HG02938 (cell line): ENCODE measurements around the gene OGDH.
"Not testable (repeated sequence)": the region's sequence is repeated elsewhere in the genome, so short reads cannot be mapped to it uniquely, and the experiment has no call there.

Experiments
- ATAC-seq: cut with Tn5 transposase; IDR thresholded peaks from one replicate; pipeline ENCODE4 v1.9.1; 2021; ENCODE audit warnings: mild to moderate bottlenecking, moderate library complexity; ENCODE audit not compliant: unreplicated experiment

The OGDH gene

GRCh38 chr7:44665531-44666213, 59.2 kb downstream of the OGDH start:
- no peak for ATAC-seq

DNA sequence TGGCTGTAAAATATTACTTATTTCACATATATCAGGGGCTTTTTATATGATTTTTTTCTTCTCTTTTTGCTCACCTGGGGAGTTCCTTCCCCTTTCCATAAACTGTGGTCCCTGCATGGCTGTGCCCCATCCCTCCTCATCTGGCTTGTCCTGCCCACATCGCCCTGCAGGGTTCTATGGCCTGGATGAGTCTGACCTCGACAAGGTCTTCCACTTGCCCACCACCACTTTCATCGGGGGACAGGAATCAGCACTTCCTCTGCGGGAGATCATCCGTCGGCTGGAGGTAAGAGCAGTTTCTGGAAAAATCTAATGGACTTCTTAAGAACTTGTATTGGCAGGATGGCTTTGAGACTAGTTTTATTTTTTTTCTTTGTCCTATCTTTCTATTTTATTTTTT, 60.1 kb downstream of the OGDH start:
- ATAC-seq = no peak

DNA sequence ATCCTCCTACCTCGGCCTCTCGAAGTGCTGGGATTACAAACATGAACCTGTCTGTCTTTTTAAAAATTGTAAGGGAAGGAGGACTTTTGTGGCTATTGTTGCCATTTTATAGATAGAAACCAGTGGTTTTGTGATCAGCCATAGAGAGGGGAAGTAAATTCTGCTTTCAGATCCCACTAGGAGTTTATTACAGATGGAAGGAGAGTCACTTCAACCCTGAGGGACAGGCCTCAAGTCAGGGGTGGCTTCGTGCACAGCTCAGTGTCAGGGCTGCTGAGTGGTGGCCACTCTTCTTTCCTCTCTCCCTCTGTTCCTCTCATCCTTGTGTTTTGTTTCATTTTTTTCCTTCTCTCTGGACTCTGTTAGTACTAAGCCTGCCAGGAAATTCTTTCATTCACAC, 60.8 kb downstream of the OGDH start:
- ATAC-seq = no peak

DNA sequence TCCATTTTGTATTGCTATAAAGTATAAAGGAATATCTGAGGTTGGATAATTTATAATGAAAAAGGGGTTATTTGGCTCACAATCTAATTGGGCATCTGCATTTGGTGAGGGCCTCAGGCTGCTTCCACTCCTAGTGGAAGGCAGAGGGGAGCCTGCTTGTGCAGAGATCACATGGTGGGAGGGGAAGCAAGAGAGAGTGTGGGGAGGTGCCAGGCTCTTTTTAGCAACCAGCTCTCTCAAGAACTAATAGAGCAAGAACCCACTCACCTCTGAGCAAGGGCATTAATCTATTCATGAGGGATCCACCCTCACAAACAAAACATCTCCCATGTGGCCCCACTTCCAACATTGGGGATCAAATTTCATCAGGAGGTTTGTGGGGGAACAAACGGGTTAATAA, 64.6 kb downstream of the OGDH start:
- ATAC-seq = no peak

DNA sequence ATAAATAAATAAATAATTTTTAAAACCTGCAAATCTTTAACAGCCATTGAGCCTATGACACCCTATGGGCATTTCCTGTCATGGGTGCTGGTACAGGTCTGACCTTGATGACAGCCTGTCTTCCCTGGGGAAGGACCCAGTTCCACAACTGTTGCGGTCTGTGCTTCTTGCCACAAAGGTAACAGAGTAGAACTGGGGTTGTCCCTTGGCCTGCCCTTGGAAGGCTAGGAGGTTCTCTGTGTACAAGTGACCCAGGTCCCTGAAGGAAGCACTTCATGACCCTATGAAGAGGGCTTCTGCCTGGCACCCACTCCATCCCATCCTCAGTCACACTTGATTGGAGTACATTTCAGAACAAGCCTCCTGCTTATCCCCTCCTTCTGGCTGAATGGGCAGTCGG, 66.9 kb downstream of the OGDH start:
- ATAC-seq = no peak

DNA sequence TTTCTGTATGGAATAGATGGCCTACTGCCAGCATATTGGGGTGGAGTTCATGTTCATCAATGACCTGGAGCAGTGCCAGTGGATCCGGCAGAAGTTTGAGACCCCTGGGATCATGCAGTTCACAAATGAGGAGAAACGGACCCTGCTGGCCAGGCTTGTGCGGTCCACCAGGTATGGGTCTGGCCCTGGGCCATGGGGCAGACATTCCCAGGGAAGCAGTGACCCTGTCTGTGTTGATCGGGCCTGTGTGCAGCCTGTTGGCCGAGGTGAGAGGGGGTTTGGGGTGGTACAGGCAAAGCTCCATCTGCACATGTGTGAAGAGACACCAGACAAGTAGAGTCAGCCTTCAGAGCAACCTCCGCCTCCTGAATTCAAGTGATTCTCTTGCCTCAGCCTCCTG, 67.3 kb downstream of the OGDH start:
- ATAC-seq = no peak

DNA sequence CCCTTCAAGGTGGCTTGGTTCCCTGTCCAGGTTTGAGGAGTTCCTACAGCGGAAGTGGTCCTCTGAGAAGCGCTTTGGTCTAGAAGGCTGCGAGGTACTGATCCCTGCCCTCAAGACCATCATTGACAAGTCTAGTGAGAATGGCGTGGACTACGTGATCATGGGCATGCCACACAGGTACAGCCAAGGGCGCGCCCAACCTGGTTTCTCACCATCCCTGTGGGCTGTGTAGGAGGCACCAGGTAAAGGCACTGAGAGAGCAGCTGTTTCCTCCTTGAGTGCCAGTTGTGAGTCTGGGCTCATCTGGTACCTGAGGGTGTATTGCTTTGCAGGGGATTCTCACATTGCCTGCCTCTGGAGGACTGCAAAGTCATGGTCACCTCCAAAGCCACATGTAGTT, 68.0 kb downstream of the OGDH start:
- no peak for ATAC-seq

DNA sequence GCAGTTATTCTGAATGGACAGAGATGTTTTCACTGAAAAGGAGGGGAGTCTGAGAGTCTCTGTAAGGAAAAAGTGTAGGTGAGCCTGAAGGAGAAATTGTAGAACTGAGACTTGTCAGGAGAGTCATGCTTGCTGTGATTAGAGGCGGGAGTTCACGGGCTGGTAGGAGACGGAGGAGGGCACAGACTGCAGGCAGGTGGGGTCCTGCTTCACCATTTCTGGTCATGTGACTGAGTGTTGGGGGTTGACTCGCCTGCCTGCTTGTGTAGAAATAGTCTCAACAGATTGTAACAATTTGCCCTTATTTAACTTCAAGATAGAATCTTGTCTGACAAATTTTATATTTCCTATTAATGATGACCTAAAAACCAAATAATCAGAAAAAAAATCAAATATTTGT, 70.3 kb downstream of the OGDH start:
- ATAC-seq = no peak

DNA sequence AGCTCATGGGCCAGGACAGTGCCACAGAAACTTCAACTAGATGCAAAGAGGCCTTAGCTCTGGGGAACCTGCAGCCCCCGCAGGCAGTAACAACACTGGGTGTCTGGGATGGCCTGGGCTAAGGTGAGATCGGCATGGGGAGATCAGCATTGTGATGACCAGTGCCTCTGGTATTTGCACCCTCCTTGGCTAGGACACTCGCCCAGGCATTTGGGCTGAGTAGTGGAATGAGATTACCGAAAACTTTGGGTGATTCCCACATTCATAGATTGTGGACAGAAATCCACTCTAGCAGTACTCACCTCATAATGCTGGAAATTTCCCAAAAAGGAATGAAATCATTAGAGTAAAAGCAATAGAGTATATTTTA, 71.7 kb downstream of the OGDH start:
- no peak for ATAC-seq

GRCh38 chr7:44678471-44679179, 72.2 kb downstream of the OGDH start:
- ATAC-seq = no peak

- ATAC-seq = no peak
Measured at GRCh38 chr7:44681645-44682044, 75.2 kb downstream of the OGDH start.

- no peak for ATAC-seq
Measured at GRCh38 chr7:44685723-44686122, 79.3 kb downstream of the OGDH start.

- no peak for ATAC-seq
Measured at GRCh38 chr7:44689427-44689826, 83.0 kb downstream of the OGDH start.

DNA sequence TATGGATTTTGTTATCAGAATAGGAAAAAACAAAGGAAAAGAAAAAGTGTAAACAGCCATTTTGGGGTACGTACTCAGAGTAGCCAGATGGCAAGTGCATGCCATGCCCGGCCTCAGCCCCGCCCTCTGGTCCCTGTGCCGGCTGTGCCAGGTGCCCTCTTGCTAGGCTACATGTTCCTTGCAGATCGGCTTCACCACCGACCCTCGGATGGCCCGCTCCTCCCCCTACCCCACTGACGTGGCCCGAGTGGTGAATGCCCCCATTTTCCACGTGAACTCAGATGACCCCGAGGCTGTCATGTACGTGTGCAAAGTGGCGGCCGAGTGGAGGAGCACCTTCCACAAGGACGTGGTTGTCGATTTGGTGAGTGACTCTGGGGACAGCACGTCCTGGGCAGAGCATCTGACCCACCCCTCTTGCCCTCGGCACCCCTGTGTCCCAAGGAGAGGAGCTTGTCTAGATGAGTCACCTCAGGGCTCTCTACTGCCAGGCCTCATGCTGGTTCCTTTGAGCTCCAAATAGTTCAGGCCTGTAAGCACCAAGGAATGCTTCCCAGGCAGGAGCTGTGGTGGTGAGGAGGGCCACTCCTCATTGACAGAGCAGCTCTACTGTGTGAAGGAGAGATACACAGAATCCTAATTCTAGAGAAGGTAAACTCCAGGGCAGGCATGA, 87.3 kb downstream of the OGDH start:
- no peak for ATAC-seq

DNA sequence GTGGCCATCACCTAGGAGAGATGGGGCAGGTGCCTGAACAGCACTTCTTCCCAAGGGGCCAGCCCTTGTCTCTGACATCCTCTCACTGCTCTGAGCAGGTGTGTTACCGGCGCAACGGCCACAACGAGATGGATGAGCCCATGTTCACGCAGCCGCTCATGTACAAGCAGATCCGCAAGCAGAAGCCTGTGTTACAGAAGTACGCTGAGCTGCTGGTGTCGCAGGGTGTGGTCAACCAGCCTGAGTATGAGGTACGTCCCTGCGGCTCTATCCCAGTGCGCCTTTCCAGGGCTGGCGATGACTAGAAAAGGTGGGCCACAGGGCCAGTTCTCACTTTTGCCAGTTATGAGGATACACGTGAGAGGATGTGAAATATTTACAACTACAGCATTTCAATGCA, 87.9 kb downstream of the OGDH start:
- ATAC-seq = no peak

DNA sequence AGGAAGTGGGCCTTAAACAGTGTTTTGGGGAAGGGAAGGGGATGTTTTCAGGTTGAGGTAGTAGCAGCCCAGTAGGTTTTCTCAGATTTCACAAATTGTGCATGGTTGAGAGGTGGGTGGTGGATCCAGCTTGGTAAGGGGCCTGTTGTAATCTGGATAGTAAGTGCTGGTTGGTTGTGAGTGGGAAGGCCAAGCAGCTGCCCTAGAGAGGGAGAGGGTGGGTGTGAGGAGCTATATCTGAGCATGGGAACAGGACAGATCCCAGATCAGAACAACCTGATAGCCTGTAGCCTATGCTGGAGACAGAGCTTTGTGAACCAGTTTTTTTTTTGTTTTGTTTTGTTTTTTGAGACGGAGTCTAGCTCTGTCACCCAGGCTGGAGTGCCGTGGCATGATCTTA, 88.3 kb downstream of the OGDH start:
- ATAC-seq = no peak

DNA sequence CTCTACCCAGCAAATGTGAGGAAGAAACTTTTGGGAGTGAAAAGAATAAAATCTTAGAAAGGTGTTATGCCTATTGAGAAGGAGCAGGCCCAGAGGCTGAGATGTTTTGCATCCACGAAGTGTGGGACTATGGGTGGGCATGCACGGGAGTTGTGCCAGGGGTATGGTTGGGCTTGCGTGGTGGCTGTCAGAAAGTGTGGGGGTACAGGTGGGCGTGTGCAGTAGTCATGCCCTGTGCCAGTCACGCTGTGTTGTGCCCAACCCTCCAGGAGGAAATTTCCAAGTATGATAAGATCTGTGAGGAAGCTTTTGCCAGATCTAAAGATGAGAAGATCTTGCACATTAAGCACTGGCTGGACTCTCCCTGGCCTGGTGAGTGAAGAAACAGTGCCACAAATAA, 89.3 kb downstream of the OGDH start:
- ATAC-seq = no peak

- no peak for ATAC-seq
Measured at GRCh38 chr7:44696728-44697127, 90.3 kb downstream of the OGDH start.

- ATAC-seq = no peak
Measured at GRCh38 chr7:44697136-44698045, 91.0 kb downstream of the OGDH start.

GRCh38 chr7:44698046-44698580, 91.7 kb downstream of the OGDH start:
- no peak for ATAC-seq

DNA sequence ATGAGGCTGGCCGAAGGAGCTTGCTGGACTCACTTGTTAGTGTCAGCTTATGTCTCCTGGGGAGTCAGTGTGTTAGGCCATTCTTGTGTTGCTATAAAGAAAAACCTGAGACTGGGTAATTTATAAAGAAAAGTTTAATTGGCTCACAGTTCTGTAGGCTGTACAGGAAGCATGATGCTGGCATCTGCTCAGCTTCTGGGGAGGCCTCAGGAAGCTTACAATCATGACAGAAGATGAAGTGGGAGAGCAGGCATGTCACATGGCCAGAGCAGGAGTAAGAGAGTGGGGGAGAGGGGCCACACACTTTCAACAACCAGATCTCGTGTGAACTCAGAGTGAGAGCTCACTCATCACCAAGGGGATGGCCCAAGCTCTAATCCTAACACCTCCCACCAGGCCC, 93.2 kb downstream of the OGDH start:
- not testable (repeated sequence) for ATAC-seq
